NK-92 treated with Interleukin-12 subunit alpha and Interleukin-12 subunit beta, amount 100 ng/mL, for 24 hours (cell line): ENCODE data around the gene RPL35A.
"Not testable (repeated sequence)": the region's sequence is repeated elsewhere in the genome, so short reads cannot be mapped to it uniquely, and the experiment has no call there.

ENCODE experiments used
- DNase-seq: peaks from one replicate; lab custom pipeline; 2025; lab: John Stamatoyannopoulos, UW

Gene RPL35A

GRCh38 chr3:197949778-197950676 is at the start of gene RPL35A:
TSS of gene RPL35A (plus strand) at chr3:197950190. CDS start at chr3:197950968, 778 bp downstream.
- DNase-seq: peak; percentile 76

- DNase-seq: no peak
Measured at GRCh38 chr3:197901626-197902025, 48.4 kb upstream of the RPL35A start.

- peak; percentile 70 for DNase-seq
Measured at GRCh38 chr3:197906023-197906849, 43.8 kb upstream of the RPL35A start.

GRCh38 chr3:197906850-197907187 is 43.2 kb upstream of the RPL35A start:
- DNase-seq: no peak

- DNase-seq: no peak
Measured at GRCh38 chr3:197907196-197907595, 42.8 kb upstream of the RPL35A start.

GRCh38 chr3:197908550-197908949 is 41.4 kb upstream of the RPL35A start:
- not testable (repeated sequence) for DNase-seq

GRCh38 chr3:197908957-197909701 is 40.9 kb upstream of the RPL35A start:
- no peak for DNase-seq

GRCh38 chr3:197912741-197913476 is 37.1 kb upstream of the RPL35A start:
- no peak for DNase-seq

- no peak for DNase-seq
Measured at GRCh38 chr3:197913641-197914380, 36.2 kb upstream of the RPL35A start.

- not testable (repeated sequence) for DNase-seq
Measured at GRCh38 chr3:197921429-197922275, 28.3 kb upstream of the RPL35A start.

GRCh38 chr3:197926418-197926817 is 23.6 kb upstream of the RPL35A start:
- DNase-seq: no peak

- DNase-seq: not testable (repeated sequence)
Measured at GRCh38 chr3:197927578-197927977, 22.4 kb upstream of the RPL35A start.

GRCh38 chr3:197936819-197937384 is 13.1 kb upstream of the RPL35A start:
- no peak for DNase-seq

- no peak for DNase-seq
Measured at GRCh38 chr3:197940745-197941384, 9.1 kb upstream of the RPL35A start.

GRCh38 chr3:197942956-197943556 is 6.9 kb upstream of the RPL35A start:
- DNase-seq: no peak

GRCh38 chr3:197949191-197949777 is 706 bp upstream of the RPL35A start:
- no peak for DNase-seq

GRCh38 chr3:197950677-197951061 is 679 bp downstream of the RPL35A start:
- no peak for DNase-seq

GRCh38 chr3:197951392-197951990 is 1.5 kb downstream of the RPL35A start:
- DNase-seq: no peak
